ENCODE measurements around the gene RERE. TPM values are rescaled to one million over a fixed set of nuclear protein-coding genes. Genes with fewer than 3 reads are reported as not detected.

RERE gene
- total and polyA plus RNA-seq, 2 donors = 69.0 to 168 TPM

GRCh38 chr1:8555582-8555981 lies 261.9 kb downstream of the RERE start:
- Histone ChIP-seq H3K4me1 (ENCODE audit: insufficient read depth) (peaks cover 1% of the 10 kb centered on the region), H3K36me3 (ENCODE audit: insufficient read depth) (peaks cover 2% of the 10 kb centered on the region), H3K4me3 (ENCODE audit: low read depth, low read length) (no peak overlapping the region), H3K27ac (ENCODE audit: low read depth) (no peak overlapping the region)
- DNase-seq (ENCODE audit: extremely low spot score) = no peak

GRCh38 chr1:8554956-8555534 lies 262.4 kb downstream of the RERE start:
- Histone ChIP-seq H3K27ac (ENCODE audit: low read depth) (peak overlapping the region; percentile 18), H3K4me1 (ENCODE audit: insufficient read depth) (peaks cover under 1% of the 10 kb centered on the region), H3K36me3 (ENCODE audit: insufficient read depth) (peaks cover 2% of the 10 kb centered on the region), H3K4me3 (ENCODE audit: low read depth, low read length) (no peak overlapping the region)
- DNase-seq (ENCODE audit: extremely low spot score) = no peak
- 92% methylated on average over 2 of the region's 2 CpGs for WGBS

- H3K27ac ChIP-seq (ENCODE audit: low read depth) = no peak overlapping the region
- 95% methylated on average over 21 of the region's 21 CpGs for WGBS
- H3K4me3 ChIP-seq (ENCODE audit: low read depth, low read length) = no peak overlapping the region
- H3K4me1 ChIP-seq (ENCODE audit: insufficient read depth) = no peaks in the 10 kb centered on the region
- DNase-seq (ENCODE audit: extremely low spot score) = no peak
- peaks cover 2% of the 10 kb centered on the region for H3K36me3 ChIP-seq (ENCODE audit: insufficient read depth)
Measured at GRCh38 chr1:8552820-8553397, 264.5 kb downstream of the RERE start.

- Histone ChIP-seq H3K4me1 (ENCODE audit: insufficient read depth) (no peaks in the 10 kb centered on the region), H3K36me3 (ENCODE audit: insufficient read depth) (peaks cover 2% of the 10 kb centered on the region), H3K27ac (ENCODE audit: low read depth) (no peak overlapping the region), H3K4me3 (ENCODE audit: low read depth, low read length) (no peak overlapping the region)
- no peak for DNase-seq (ENCODE audit: extremely low spot score)
- WGBS = 61% methylated on average over 6 of the region's 6 CpGs
Measured at GRCh38 chr1:8551613-8552489, 265.6 kb downstream of the RERE start.

- H3K4me3 ChIP-seq (ENCODE audit: low read depth, low read length) = no peak overlapping the region
- DNase-seq (ENCODE audit: extremely low spot score) = no peak
- no peaks in the 10 kb centered on the region for H3K4me1 ChIP-seq (ENCODE audit: insufficient read depth)
- no peak overlapping the region for H3K27ac ChIP-seq (ENCODE audit: low read depth)
- H3K36me3 ChIP-seq (ENCODE audit: insufficient read depth) = peaks cover 2% of the 10 kb centered on the region
- 87% methylated on average over 3 of the region's 3 CpGs for WGBS
Measured at GRCh38 chr1:8551057-8551456, 266.4 kb downstream of the RERE start.

- no peak overlapping the region for H3K27ac ChIP-seq (ENCODE audit: low read depth)
- no peak for DNase-seq (ENCODE audit: extremely low spot score)
- WGBS = 87% methylated on average over 4 of the region's 4 CpGs
- no peaks in the 10 kb centered on the region for H3K4me1 ChIP-seq (ENCODE audit: insufficient read depth)
- H3K4me3 ChIP-seq (ENCODE audit: low read depth, low read length) = no peak overlapping the region
- peaks cover 2% of the 10 kb centered on the region for H3K36me3 ChIP-seq (ENCODE audit: insufficient read depth)
Measured at GRCh38 chr1:8547791-8548190, 269.6 kb downstream of the RERE start.

- no peak overlapping the region for H3K4me3 ChIP-seq (ENCODE audit: low read depth, low read length)
- H3K27ac ChIP-seq (ENCODE audit: low read depth) = no peak overlapping the region
- no peaks in the 10 kb centered on the region for H3K4me1 ChIP-seq (ENCODE audit: insufficient read depth)
- H3K36me3 ChIP-seq (ENCODE audit: insufficient read depth) = no peaks in the 10 kb centered on the region
- DNase-seq (ENCODE audit: extremely low spot score) = no peak
- WGBS = 86% methylated on average over 6 of the region's 6 CpGs
Measured at GRCh38 chr1:8545078-8545477, 272.4 kb downstream of the RERE start.

- Histone ChIP-seq H3K4me3 (ENCODE audit: low read depth, low read length) (no peak overlapping the region), H3K27ac (ENCODE audit: low read depth) (no peak overlapping the region), H3K36me3 (ENCODE audit: insufficient read depth) (no peaks in the 10 kb centered on the region), H3K4me1 (ENCODE audit: insufficient read depth) (peaks cover 1% of the 10 kb centered on the region)
- DNase-seq (ENCODE audit: extremely low spot score) = no peak
- 86% methylated on average over 1 of the region's 1 CpG for WGBS
Measured at GRCh38 chr1:8544644-8545043, 272.8 kb downstream of the RERE start.

GRCh38 chr1:8543965-8544364 lies 273.5 kb downstream of the RERE start:
- H3K4me3 ChIP-seq (ENCODE audit: low read depth, low read length) = no peak overlapping the region
- no peak overlapping the region for H3K27ac ChIP-seq (ENCODE audit: low read depth)
- peaks cover 2% of the 10 kb centered on the region for H3K4me1 ChIP-seq (ENCODE audit: insufficient read depth)
- H3K36me3 ChIP-seq (ENCODE audit: insufficient read depth) = no peaks in the 10 kb centered on the region
- no peak for DNase-seq (ENCODE audit: extremely low spot score)

GRCh38 chr1:8541961-8542521 lies 275.4 kb downstream of the RERE start:
- WGBS = 51% methylated on average over 8 of the region's 8 CpGs
- no peak overlapping the region for H3K4me3 ChIP-seq (ENCODE audit: low read depth, low read length)
- no peak overlapping the region for H3K27ac ChIP-seq (ENCODE audit: low read depth)
- H3K4me1 ChIP-seq (ENCODE audit: insufficient read depth) = peaks cover 2% of the 10 kb centered on the region
- H3K36me3 ChIP-seq (ENCODE audit: insufficient read depth) = no peaks in the 10 kb centered on the region
- no peak for DNase-seq (ENCODE audit: extremely low spot score)

GRCh38 chr1:8540971-8541370 lies 276.5 kb downstream of the RERE start:
- peaks cover 2% of the 10 kb centered on the region for H3K36me3 ChIP-seq (ENCODE audit: insufficient read depth)
- H3K4me3 ChIP-seq (ENCODE audit: low read depth, low read length) = no peak overlapping the region
- 79% methylated on average over 1 of the region's 1 CpG for WGBS
- H3K4me1 ChIP-seq (ENCODE audit: insufficient read depth) = peaks cover 2% of the 10 kb centered on the region
- peak overlapping the region; percentile 50 for H3K27ac ChIP-seq (ENCODE audit: low read depth)
- no peak for DNase-seq (ENCODE audit: extremely low spot score)

GRCh38 chr1:8540261-8540941 lies 277.0 kb downstream of the RERE start:
- WGBS = 38% methylated on average over 3 of the region's 3 CpGs
- H3K4me3 ChIP-seq (ENCODE audit: low read depth, low read length) = no peak overlapping the region
- peak overlapping the region; percentile 31 for H3K27ac ChIP-seq (ENCODE audit: low read depth)
- peaks cover 2% of the 10 kb centered on the region for H3K36me3 ChIP-seq (ENCODE audit: insufficient read depth)
- DNase-seq (ENCODE audit: extremely low spot score) = no peak
- peaks cover 2% of the 10 kb centered on the region for H3K4me1 ChIP-seq (ENCODE audit: insufficient read depth)

- peaks cover 2% of the 10 kb centered on the region for H3K4me1 ChIP-seq (ENCODE audit: insufficient read depth)
- 90% methylated on average over 4 of the region's 4 CpGs for WGBS
- no peak overlapping the region for H3K27ac ChIP-seq (ENCODE audit: low read depth)
- H3K36me3 ChIP-seq (ENCODE audit: insufficient read depth) = peaks cover 2% of the 10 kb centered on the region
- no peak overlapping the region for H3K4me3 ChIP-seq (ENCODE audit: low read depth, low read length)
- no peak for DNase-seq (ENCODE audit: extremely low spot score)
Measured at GRCh38 chr1:8539683-8540082, 277.8 kb downstream of the RERE start.
